Spleen (tissue), 11 donors: ENCODE measurements around the gene ZKSCAN5. TPM values are rescaled to one million over a fixed set of nuclear protein-coding genes. Genes with fewer than 3 reads are reported as not detected.
A peak's percentile ranks its signal among the peaks of the same experiment; 100 is the strongest.

Source experiments
- DNase-seq: peaks from one replicate; pipeline ENCODE4 v3.0.0-alpha.2; 2020
- H3K27ac ChIP-seq, 8 donors: fragments of 200-600 bp; sonication (generic) in 7 of 8; 1 replicate in 4 of 8; 2 replicates in 4 of 8; pipeline versions ENCODE4 v1.5.0 to v1.8.0; 2016 to 2021; ENCODE audit warnings: inconsistent platforms in 4 of 8, mild to moderate bottlenecking in 4 of 8, moderate library complexity in 1 of 8
- H3K27me3 ChIP-seq, 7 donors: fragments of 200-600 bp; sonication (generic) in 6 of 7; replicated peaks in 1 of 7; 1 replicate in 4 of 7; 2 replicates in 3 of 7; pipeline versions ENCODE4 v1.5.0 to v1.8.0; 2016 to 2021; ENCODE audit warnings: inconsistent platforms in 3 of 7, mild to moderate bottlenecking in 1 of 7
- H3K36me3 ChIP-seq, 6 donors: fragments of 200-600 bp; sonication (generic) in 5 of 6; 1 replicate in 4 of 6; 2 replicates in 2 of 6; pipeline versions ENCODE4 v1.5.0 to v1.8.0; 2016 to 2021; ENCODE audit warnings: inconsistent platforms in 2 of 6
- H3K4me1 ChIP-seq, 6 donors: fragments of 200-600 bp; sonication (generic) in 5 of 6; 1 replicate in 3 of 6; 2 replicates in 3 of 6; pipeline versions ENCODE4 v1.5.0 to v1.8.0; 2016 to 2021; ENCODE audit warnings: inconsistent platforms in 3 of 6
- H3K4me3 ChIP-seq, 8 donors: fragments of 200-600 bp; sonication (generic) in 7 of 8; 1 replicate in 4 of 8; 2 replicates in 4 of 8; pipeline versions ENCODE4 v1.5.0 to v1.8.0; 2016 to 2021; ENCODE audit warnings: inconsistent platforms in 4 of 8, mild to moderate bottlenecking in 4 of 8, moderate library complexity in 2 of 8
- H3K9me3 ChIP-seq, 8 donors: fragments of 200-600 bp; sonication (generic) in 7 of 8; 1 replicate in 4 of 8; 2 replicates in 4 of 8; pipeline versions ENCODE4 v1.5.0 to v1.8.0; 2016 to 2021; ENCODE audit warnings: inconsistent platforms in 4 of 8
- POLR2A ChIP-seq, 3 donors: fragments of 450-650 bp; IDR thresholded peaks; one replicate each; pipeline ENCODE4 v1.5.1; 2017; ENCODE audit warnings: antibody characterized with exemption in 3 of 3, mild to moderate bottlenecking in 1 of 3
- POLR2AphosphoS5 ChIP-seq, 3 donors: sonication (generic); formaldehyde crosslinking; IDR thresholded peaks; one replicate each; pipeline ENCODE4 v1.5.1; 2017; ENCODE audit warnings: antibody characterized with exemption in 3 of 3
- WGBS, 5 donors: extraction: QIAGEN DNeasy Blood & Tissue Kit in 3 of 5; methylation state at CpG; one replicate each; pipeline versions ENCODE4 v1.1.5 to v1.1.7; 2013 to 2018; 5-methylcytosine and 5-hydroxymethylcytosine counted together
- intact Hi-C: fragments of 100-400 bp; cut with DNase I; formaldehyde crosslinking; loops from one replicate; pipeline ENCODE4 v1.15.0; 2023; ENCODE audit warnings: low total_unique reads
- polyA plus RNA-seq, 3 donors: library from polyadenylated mRNA; stranded (reverse); fragments of 200-250 nt; gene quantifications; one replicate each; pipeline ENCODE4 v1.2.1, GENCODE V29; 2013
- total RNA-seq, 7 donors: library from RNA; depleted of rRNA in 3 of 7; stranded (reverse); fragments of >200 nt in 3 of 7; fragmentation: NEBNext Ultra II Directional in 4 of 7; extraction: Animal tissue kit (Norgen Biotek cat#: 25700) in 4 of 7; gene quantifications; one replicate each; pipeline versions ENCODE4 v1.1.0 to v1.2.1, GENCODE V29; 2016 to 2021
- TF ChIP-seq, protein P1 (sequence below), 11 experiments: fragments of 200-600 bp in 7 of 11; fragments of 450-650 bp in 4 of 11; sonication (generic) in 4 of 11; IDR thresholded peaks in 8 of 11; conservative IDR thresholded peaks in 3 of 11; 1 replicate in 7 of 11; 2 replicates in 4 of 11; pipeline versions ENCODE4 v1.4.0 to v1.8.0; 2016 to 2021; ENCODE audit warnings: antibody characterized with exemption in 11 of 11, inconsistent platforms in 4 of 11, mild to moderate bottlenecking in 1 of 11
- donor health status: healthy with polysubstance abuse.
- donor health status: DM: no; HTN: no; CAD: no; lungs with moderate emphysema.
- donor health status: DM: no; HTN: no; CAD: no.
- donor health status: Bipolar disorder and iron deficiency.
- donor health status: healthy.
- donor health status: DM: no; HTN: no; CAD: no.
- donor health status: DM: yes; HTN: yes; CAD: no.

The ZKSCAN5 gene
- total and polyA plus RNA-seq, 10 donors, result 2.9 to 12.2 (median 8.5) TPM

DNA sequence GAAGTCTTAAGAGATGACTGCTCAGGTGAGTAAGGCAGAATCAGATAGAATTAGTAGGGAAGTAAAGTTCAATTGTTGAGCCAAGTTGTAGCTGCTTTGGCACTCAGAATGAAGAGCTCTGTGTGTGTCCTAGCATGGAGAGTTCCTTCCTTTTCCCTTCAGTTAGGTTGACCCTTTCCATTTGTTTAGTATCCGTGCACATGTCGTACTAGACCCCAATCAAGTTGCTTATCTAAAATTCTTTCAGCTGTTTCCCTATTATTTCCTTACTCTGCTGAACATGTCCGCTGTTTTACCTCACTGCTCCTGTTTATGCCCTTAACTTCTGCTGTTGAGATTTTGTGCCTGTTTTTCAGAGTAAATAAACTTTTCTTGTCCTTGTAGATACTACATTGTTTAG lies 67.3 kb downstream of the ZKSCAN5 start:
- Histone ChIP-seq H3K9me3 (no peaks in the 10 kb centered on the region), H3K36me3 (peaks cover 0 to 89% (median 39%) of the 10 kb centered on the region in 6 donors), H3K4me3 (no peak overlapping the region), H3K27ac (no peak overlapping the region), H3K4me1 (no peaks in the 10 kb centered on the region), H3K27me3 (no peaks in the 10 kb centered on the region)
- intact Hi-C loops, result no loop called here
- TF ChIP-seq, protein P1, sequence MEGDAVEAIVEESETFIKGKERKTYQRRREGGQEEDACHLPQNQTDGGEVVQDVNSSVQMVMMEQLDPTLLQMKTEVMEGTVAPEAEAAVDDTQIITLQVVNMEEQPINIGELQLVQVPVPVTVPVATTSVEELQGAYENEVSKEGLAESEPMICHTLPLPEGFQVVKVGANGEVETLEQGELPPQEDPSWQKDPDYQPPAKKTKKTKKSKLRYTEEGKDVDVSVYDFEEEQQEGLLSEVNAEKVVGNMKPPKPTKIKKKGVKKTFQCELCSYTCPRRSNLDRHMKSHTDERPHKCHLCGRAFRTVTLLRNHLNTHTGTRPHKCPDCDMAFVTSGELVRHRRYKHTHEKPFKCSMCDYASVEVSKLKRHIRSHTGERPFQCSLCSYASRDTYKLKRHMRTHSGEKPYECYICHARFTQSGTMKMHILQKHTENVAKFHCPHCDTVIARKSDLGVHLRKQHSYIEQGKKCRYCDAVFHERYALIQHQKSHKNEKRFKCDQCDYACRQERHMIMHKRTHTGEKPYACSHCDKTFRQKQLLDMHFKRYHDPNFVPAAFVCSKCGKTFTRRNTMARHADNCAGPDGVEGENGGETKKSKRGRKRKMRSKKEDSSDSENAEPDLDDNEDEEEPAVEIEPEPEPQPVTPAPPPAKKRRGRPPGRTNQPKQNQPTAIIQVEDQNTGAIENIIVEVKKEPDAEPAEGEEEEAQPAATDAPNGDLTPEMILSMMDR (IDR thresholded peaks at IDR 0.05 in 8 of 11, conservative IDR thresholded peaks at IDR 0.05 in 3 of 11), result no peak
- TF ChIP-seq POLR2AphosphoS5 (IDR thresholded peaks at IDR 0.05) (no peak), POLR2A (IDR thresholded peaks at IDR 0.05) (no peak)
- no peak for DNase-seq
- WGBS, 5 donors, result 71 to 91% (median 88%) methylated on average over 3 of the region's 3 CpGs

GRCh38 chr7:99573257-99573656 lies 68.8 kb downstream of the ZKSCAN5 start:
- no peak for DNase-seq
- Histone ChIP-seq H3K4me1 (no peaks in the 10 kb centered on the region), H3K27me3 (no peaks in the 10 kb centered on the region), H3K9me3 (no peaks in the 10 kb centered on the region), H3K4me3 (no peak overlapping the region), H3K36me3 (peaks cover 0 to 74% (median 38%) of the 10 kb centered on the region in 6 donors), H3K27ac (no peak overlapping the region)
- intact Hi-C loops, result no loop called here
- TF ChIP-seq, protein P1 (IDR thresholded peaks at IDR 0.05 in 8 of 11, conservative IDR thresholded peaks at IDR 0.05 in 3 of 11), result no peak
- TF ChIP-seq POLR2AphosphoS5 (IDR thresholded peaks at IDR 0.05) (no peak), POLR2A (IDR thresholded peaks at IDR 0.05) (no peak)
- 74 to 100% (median 89%) methylated on average over 1 of the region's 1 CpG for WGBS, 5 donors

- TF ChIP-seq POLR2AphosphoS5 (IDR thresholded peaks at IDR 0.05) (no peak), POLR2A (IDR thresholded peaks at IDR 0.05) (no peak)
- intact Hi-C loops, result no loop called here
- WGBS, 5 donors, result 76 to 92% (median 83%) methylated on average over 3 of the region's 3 CpGs
- Histone ChIP-seq H3K4me1 (peaks cover 5 to 21% (median 16%) of the 10 kb centered on the region in 6 donors), H3K36me3 (peaks cover 0 to 44% (median 25%) of the 10 kb centered on the region in 6 donors), H3K27me3 (peaks cover 0 to 16% (median 4%) of the 10 kb centered on the region in 7 donors), H3K9me3 (no peaks in the 10 kb centered on the region), H3K4me3 (no peak overlapping the region), H3K27ac (no peak overlapping the region)
- DNase-seq, result no peak
These were observed 71.8 kb downstream of the ZKSCAN5 start for GRCh38 chr7:99576251-99576650.

DNA sequence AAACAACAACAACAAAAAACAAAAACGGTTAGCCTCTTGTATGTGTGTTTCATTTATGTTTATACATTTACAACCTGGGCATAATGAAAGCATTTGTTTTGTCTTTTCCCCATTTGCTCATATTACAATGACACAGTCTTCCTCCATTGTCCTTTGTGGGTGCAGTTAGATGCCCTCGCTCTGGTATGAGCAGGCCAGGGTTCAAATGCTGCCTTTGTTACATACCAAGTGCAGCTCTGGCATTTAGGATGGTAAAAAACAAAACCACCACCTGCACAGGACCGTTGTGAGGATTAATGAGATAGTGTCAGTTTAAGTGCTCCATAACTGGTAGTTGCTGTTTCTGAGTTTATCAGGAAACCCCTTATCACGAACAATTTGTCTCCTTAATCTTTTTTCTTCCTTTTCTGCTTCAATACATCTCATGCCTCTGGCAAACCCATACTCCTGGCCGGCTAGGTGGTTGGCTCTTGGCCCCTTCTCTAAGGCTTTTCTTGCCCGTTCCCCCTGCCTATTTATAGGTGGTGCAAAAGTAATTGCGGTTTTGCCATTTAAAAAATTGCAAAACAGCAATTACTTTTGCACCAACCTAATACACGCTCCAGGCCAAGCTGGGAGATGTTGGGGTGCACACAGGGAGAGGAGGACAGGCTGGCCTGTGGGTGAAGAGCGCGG lies 75.0 kb downstream of the ZKSCAN5 start:
- peak overlapping the region in 2 of 8 donors; percentile 38 to 47 for H3K27ac ChIP-seq
- no peaks in the 10 kb centered on the region for H3K9me3 ChIP-seq
- 48 to 54% (median 53%) methylated on average over 10 of the region's 10 CpGs for WGBS, 5 donors
- H3K4me3 ChIP-seq, result peak overlapping the region in 7 of 8 donors; percentile 37 to 75 (median 47)
- peaks cover 0 to 12% (median 0%) of the 10 kb centered on the region in 6 donors for H3K36me3 ChIP-seq
- peaks cover 5 to 21% (median 16%) of the 10 kb centered on the region in 6 donors for H3K4me1 ChIP-seq
- intact Hi-C loops, result no loop called here
- TF ChIP-seq POLR2AphosphoS5 (IDR thresholded peaks at IDR 0.05) (no peak), POLR2A (IDR thresholded peaks at IDR 0.05) (no peak)
- DNase-seq, result no peak
- peaks cover 0 to 16% (median 4%) of the 10 kb centered on the region in 7 donors for H3K27me3 ChIP-seq
